ENCODE results near the gene PLCH1. TPM values are rescaled to one million over a fixed set of nuclear protein-coding genes. Genes with fewer than 3 reads are reported as not detected.

PLCH1 gene
- total RNA-seq, 1 donor from 2014 or later: 2.9 TPM

DNA sequence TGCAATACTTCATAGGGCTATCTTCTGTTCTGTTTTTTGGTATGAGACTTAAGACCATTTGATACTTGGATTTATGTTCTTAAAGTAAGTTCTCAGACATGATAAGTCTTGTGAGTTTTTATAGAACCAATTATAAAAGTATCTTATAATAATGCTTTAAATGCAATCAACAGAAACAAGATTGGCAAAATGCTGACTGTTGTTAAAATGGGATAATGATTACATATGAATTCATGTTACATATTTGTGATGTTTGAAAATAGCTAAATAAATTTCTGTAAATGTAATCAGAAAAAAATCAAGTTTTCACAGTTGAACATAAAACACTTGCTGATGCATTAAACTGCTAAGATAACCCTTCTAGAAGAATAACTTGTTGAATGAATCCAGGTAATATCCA, 148.3 kb downstream of the PLCH1 start:
- TF ChIP-seq, protein P1, sequence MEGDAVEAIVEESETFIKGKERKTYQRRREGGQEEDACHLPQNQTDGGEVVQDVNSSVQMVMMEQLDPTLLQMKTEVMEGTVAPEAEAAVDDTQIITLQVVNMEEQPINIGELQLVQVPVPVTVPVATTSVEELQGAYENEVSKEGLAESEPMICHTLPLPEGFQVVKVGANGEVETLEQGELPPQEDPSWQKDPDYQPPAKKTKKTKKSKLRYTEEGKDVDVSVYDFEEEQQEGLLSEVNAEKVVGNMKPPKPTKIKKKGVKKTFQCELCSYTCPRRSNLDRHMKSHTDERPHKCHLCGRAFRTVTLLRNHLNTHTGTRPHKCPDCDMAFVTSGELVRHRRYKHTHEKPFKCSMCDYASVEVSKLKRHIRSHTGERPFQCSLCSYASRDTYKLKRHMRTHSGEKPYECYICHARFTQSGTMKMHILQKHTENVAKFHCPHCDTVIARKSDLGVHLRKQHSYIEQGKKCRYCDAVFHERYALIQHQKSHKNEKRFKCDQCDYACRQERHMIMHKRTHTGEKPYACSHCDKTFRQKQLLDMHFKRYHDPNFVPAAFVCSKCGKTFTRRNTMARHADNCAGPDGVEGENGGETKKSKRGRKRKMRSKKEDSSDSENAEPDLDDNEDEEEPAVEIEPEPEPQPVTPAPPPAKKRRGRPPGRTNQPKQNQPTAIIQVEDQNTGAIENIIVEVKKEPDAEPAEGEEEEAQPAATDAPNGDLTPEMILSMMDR (IDR thresholded peaks at IDR 0.05; ENCODE audit: insufficient read depth, low read length, poor library complexity, severe bottlenecking): no peak
- no peaks in the 10 kb centered on the region for H3K36me3 ChIP-seq (ENCODE audit: control insufficient read depth, insufficient read depth, low read length)
- DNase-seq (ENCODE audit: low read depth): no peak
- H3K4me3 ChIP-seq (ENCODE audit: low read depth, low read length): no peak overlapping the region
- H3K27me3 ChIP-seq (ENCODE audit: control insufficient read depth, insufficient read depth, low read length): no peaks in the 10 kb centered on the region

DNA sequence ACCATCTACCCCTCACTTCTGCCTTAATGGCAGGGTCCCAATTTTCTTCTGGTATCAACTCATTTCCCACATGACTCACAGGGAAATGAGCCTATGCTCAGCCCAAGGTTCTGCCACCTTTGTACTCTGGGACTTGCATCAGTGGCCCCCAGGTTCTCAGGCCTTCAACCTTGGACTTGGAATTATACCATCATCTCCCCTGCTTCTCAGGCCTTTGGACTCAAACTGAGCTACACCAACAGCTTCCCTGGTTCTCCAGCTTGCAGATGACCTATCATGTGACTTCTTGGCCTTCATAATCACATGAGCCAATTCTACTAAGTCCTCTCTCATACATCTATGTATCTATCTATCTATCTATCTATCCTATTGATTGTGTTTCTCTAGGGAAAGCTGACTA, 149.5 kb downstream of the PLCH1 start:
- no peaks in the 10 kb centered on the region for H3K27me3 ChIP-seq (ENCODE audit: control insufficient read depth, insufficient read depth, low read length)
- TF ChIP-seq, protein P1 (IDR thresholded peaks at IDR 0.05; ENCODE audit: insufficient read depth, low read length, poor library complexity, severe bottlenecking): no peak
- no peak overlapping the region for H3K4me3 ChIP-seq (ENCODE audit: low read depth, low read length)
- no peaks in the 10 kb centered on the region for H3K36me3 ChIP-seq (ENCODE audit: control insufficient read depth, insufficient read depth, low read length)
- DNase-seq (ENCODE audit: low read depth): no peak

DNA sequence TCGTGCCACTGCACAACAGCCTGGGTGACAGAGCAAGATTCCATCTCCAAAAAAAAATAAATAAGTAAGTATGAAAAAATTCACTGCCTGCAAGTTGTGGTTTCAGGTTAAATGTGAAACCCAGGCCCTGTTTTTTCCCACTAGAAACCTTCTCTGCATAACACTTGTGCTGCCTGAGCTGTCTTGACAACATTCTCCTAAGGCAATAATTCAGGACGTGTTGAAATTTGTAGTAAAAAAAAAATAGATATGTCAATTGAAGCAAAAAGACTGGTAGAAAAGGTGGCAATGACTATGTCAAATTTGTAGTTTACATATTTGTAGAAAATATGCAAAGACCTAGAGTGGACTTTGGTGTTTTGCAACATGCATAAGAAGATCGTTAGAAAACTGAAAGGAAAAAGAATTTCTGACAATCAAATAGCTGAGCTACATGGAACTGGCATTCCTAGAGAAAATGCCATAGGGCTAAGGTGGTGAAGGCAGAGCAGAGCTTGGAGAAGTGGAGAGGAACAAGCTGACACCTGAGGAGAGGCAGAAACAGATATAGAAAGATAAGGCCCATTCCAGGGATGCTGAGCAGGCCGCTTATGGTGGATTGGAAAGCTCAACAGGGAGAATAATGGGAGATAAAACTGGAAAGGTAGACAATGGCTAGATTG, 150.2 kb downstream of the PLCH1 start:
- Histone ChIP-seq H3K4me3 (ENCODE audit: low read depth, low read length) (no peak overlapping the region), H3K27me3 (ENCODE audit: control insufficient read depth, insufficient read depth, low read length) (no peaks in the 10 kb centered on the region), H3K36me3 (ENCODE audit: control insufficient read depth, insufficient read depth, low read length) (no peaks in the 10 kb centered on the region)
- no peak for DNase-seq (ENCODE audit: low read depth)
- TF ChIP-seq, protein P1 (IDR thresholded peaks at IDR 0.05; ENCODE audit: insufficient read depth, low read length, poor library complexity, severe bottlenecking): no peak

DNA sequence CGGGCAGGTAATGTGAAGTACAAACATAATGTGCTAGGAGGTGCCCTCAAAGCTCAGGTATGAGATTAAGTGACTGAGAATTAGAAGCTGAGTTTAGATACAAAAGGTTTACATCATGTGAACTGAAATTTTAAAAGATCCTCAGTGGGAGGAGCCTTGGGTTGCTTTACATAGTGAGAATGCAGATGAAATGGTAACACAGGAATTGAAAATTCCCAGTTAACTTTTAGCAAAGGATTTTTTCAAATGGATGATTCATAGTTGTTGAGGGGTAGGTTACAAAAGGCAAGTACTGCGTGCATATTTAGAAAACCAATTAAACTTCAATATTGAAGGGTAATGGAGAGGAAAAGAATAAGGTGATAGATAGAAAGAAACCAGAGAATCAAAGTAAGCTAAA, 157.3 kb downstream of the PLCH1 start:
- no peak overlapping the region for H3K4me3 ChIP-seq (ENCODE audit: low read depth, low read length)
- DNase-seq (ENCODE audit: low read depth): no peak
- H3K36me3 ChIP-seq (ENCODE audit: control insufficient read depth, insufficient read depth, low read length): no peaks in the 10 kb centered on the region
- TF ChIP-seq, protein P1 (IDR thresholded peaks at IDR 0.05; ENCODE audit: insufficient read depth, low read length, poor library complexity, severe bottlenecking): no peak
- no peaks in the 10 kb centered on the region for H3K27me3 ChIP-seq (ENCODE audit: control insufficient read depth, insufficient read depth, low read length)

DNA sequence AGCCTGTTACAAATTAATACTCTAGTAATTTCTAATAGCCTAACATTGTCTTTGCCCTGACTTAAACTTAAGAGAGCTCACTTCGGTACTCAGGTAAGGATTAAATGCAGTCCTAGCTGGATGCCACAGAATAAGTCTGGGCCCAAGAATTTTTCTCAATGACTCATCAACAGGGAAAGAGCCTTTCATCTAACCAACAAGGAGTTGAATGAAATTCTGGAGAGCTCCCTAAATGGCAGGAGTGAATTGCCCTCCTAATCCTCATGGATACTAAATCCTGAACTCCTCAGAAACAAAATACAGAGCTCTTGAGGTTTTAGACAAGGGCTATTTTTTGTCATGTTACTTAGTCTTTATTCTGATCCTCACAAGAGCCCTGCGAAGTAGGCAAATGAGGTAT, 159.5 kb downstream of the PLCH1 start:
- TF ChIP-seq, protein P1 (IDR thresholded peaks at IDR 0.05; ENCODE audit: insufficient read depth, low read length, poor library complexity, severe bottlenecking): no peak
- H3K4me3 ChIP-seq (ENCODE audit: low read depth, low read length): no peak overlapping the region
- no peaks in the 10 kb centered on the region for H3K36me3 ChIP-seq (ENCODE audit: control insufficient read depth, insufficient read depth, low read length)
- H3K27me3 ChIP-seq (ENCODE audit: control insufficient read depth, insufficient read depth, low read length): no peaks in the 10 kb centered on the region
- no peak for DNase-seq (ENCODE audit: low read depth)

DNA sequence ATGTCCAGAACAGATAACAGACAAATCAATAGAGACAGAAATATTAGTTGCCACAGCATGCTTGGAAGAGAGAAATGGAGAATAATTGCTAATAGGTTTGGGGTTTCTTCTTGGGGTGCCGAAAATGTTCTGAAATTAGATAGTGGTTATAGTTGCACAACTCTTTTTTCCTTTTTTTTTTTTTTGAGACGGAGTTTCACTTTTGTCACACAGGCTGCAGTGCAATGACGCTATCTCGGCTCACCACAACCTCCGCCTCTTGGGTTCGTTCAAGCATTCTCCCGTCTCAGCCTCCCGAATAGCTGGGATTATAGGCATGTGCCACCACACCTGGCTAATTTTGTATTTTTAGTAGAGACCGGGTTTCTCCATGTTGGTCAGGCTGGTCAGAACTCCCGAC, 163.3 kb downstream of the PLCH1 start:
- TF ChIP-seq, protein P1 (IDR thresholded peaks at IDR 0.05; ENCODE audit: insufficient read depth, low read length, poor library complexity, severe bottlenecking): no peak
- no peak for DNase-seq (ENCODE audit: low read depth)
- no peaks in the 10 kb centered on the region for H3K27me3 ChIP-seq (ENCODE audit: control insufficient read depth, insufficient read depth, low read length)
- no peaks in the 10 kb centered on the region for H3K36me3 ChIP-seq (ENCODE audit: control insufficient read depth, insufficient read depth, low read length)
- H3K4me3 ChIP-seq (ENCODE audit: low read depth, low read length): no peak overlapping the region
